Stimulated activated CD8-positive, alpha-beta memory T cell treated with anti-CD3 and anti-CD28 coated beads, Interleukin-4, amount 100 ng/mL, for 24 hours (primary cell): ENCODE data around the gene DRICH1.
"Not testable (repeated sequence)": the region's sequence is repeated elsewhere in the genome, so short reads cannot be mapped to it uniquely, and the experiment has no call there.

ENCODE experiments used
- DNase-seq: peaks from one replicate; pipeline ENCODE4 v3.0.0-alpha.2; 2020; ENCODE audit warnings: low read depth

DRICH1 gene

GRCh38 chr22:23632178-23632577 lies at the start of gene DRICH1:
Gene DRICH1 (minus strand): TSS chr22:23632321. CDS start chr22:23632023, 298 bp downstream.
- no peak for DNase-seq

- DNase-seq, result no peak
Observed at GRCh38 chr22:23681026-23681809, 49.1 kb upstream of the DRICH1 start.

- no peak for DNase-seq
Observed at GRCh38 chr22:23678133-23678532, 46.0 kb upstream of the DRICH1 start.

- no peak for DNase-seq
Observed at GRCh38 chr22:23677701-23677995, 45.5 kb upstream of the DRICH1 start.

GRCh38 chr22:23676841-23677700 lies 45.0 kb upstream of the DRICH1 start:
- DNase-seq, result not testable (repeated sequence)

GRCh38 chr22:23675502-23676415 lies 43.6 kb upstream of the DRICH1 start:
- DNase-seq, result no peak

- DNase-seq, result not testable (repeated sequence)
Observed at GRCh38 chr22:23674886-23675501, 42.9 kb upstream of the DRICH1 start.

- no peak for DNase-seq
Observed at GRCh38 chr22:23673826-23674690, 41.9 kb upstream of the DRICH1 start.

- no peak for DNase-seq
Observed at GRCh38 chr22:23673050-23673620, 41.0 kb upstream of the DRICH1 start.

- DNase-seq, result not testable (repeated sequence)
Observed at GRCh38 chr22:23672307-23673049, 40.4 kb upstream of the DRICH1 start.

GRCh38 chr22:23671387-23671786 lies 39.3 kb upstream of the DRICH1 start:
- DNase-seq, result not testable (repeated sequence)

GRCh38 chr22:23670378-23671295 lies 38.5 kb upstream of the DRICH1 start:
- no peak for DNase-seq

- DNase-seq, result not testable (repeated sequence)
Observed at GRCh38 chr22:23660381-23660780, 28.3 kb upstream of the DRICH1 start.

GRCh38 chr22:23657727-23658126 lies 25.6 kb upstream of the DRICH1 start:
- no peak for DNase-seq

GRCh38 chr22:23655891-23656475 lies 23.9 kb upstream of the DRICH1 start:
- no peak for DNase-seq

GRCh38 chr22:23652711-23653110 lies 20.6 kb upstream of the DRICH1 start:
- DNase-seq, result no peak

GRCh38 chr22:23652286-23652685 lies 20.2 kb upstream of the DRICH1 start:
- DNase-seq, result no peak

GRCh38 chr22:23651676-23652075 lies 19.6 kb upstream of the DRICH1 start:
- DNase-seq, result no peak
